ENCODE measurements around the gene NDUFS6.
A peak's percentile ranks its signal among the peaks of the same experiment; 100 is the strongest.

The NDUFS6 gene

GRCh38 chr5:1801967-1802295, 724 bp downstream of the NDUFS6 start:
- Histone ChIP-seq H3K4me3 (ENCODE audit: low read length) (peak overlapping the region; percentile 99), H3K27me3 (ENCODE audit: control insufficient read depth, insufficient read depth, low read length) (no peaks in the 10 kb centered on the region), H3K9ac (ENCODE audit: low read depth, low read length) (peak overlapping the region; percentile 97), H3K4me2 (ENCODE audit: low read length) (peak overlapping the region; percentile 96), H3K4me1 (ENCODE audit: control insufficient read depth, insufficient read depth, low read length) (peaks cover 32% of the 10 kb centered on the region), H3K36me3 (ENCODE audit: insufficient read depth, low read length) (peaks cover 61% of the 10 kb centered on the region), H3K9me3 (replicated peaks; ENCODE audit: low read length) (no peaks in the 10 kb centered on the region)

DNA sequence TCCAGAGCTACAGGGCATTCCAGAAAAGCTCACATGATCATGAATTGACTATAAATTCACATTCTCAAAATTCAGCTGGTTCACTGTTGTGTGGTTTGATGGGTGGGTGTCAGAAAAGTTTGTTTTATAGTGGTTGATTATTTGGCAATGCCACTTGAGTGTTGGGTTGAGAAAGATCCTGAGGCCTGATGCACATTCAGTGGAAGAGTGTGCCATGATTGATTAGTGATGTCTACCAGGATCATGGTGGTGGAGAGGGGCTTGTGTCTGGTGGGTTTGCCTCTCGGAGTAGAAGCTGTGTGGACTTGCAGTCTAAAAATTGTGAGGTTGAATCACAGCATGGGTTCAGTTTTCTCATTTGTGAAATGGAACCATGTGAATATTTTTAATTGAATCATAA, 2.0 kb downstream of the NDUFS6 start:
- Histone ChIP-seq H3K4me2 (ENCODE audit: low read length) (no peak overlapping the region), H3K36me3 (ENCODE audit: insufficient read depth, low read length) (peaks cover 59% of the 10 kb centered on the region), H3K27me3 (ENCODE audit: control insufficient read depth, insufficient read depth, low read length) (no peaks in the 10 kb centered on the region), H3K4me3 (ENCODE audit: low read length) (no peak overlapping the region), H3K9ac (ENCODE audit: low read depth, low read length) (no peak overlapping the region), H3K9me3 (replicated peaks; ENCODE audit: low read length) (no peaks in the 10 kb centered on the region), H3K4me1 (ENCODE audit: control insufficient read depth, insufficient read depth, low read length) (peaks cover 21% of the 10 kb centered on the region)

DNA sequence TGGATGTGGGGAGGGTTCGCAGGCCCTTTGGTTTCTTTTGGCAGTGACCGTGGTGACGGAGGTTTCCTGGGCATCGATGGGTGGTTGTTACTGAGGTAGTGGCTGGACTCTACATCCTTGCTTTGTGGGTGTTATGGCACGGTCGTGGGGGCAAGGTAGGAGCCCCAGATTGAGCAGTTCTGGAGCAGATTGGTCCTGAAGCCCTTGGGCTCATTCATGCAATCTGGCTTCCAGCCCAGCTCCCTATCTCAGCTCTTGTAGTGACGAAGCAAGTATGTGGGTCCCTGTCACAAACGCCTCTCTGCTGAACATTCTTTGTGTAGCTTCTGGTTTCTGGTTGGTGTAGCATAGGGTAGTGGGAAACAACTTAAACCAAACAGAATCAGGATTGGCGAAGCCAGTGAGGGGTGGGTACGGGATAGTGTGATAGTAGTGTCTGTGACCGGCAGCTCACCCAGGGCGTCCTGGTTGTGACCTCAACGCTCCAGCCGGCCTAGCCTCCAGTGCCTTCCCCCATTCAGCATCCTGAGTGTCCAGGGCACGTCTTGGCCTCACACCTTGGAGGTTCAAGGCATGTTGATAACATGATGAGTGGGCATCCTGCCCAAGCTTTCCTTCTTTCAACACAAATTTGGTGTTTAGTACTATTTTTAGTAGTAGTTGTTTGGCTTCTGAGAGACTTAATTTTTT, 2.9 kb downstream of the NDUFS6 start:
- Histone ChIP-seq H3K36me3 (ENCODE audit: insufficient read depth, low read length) (peaks cover 57% of the 10 kb centered on the region), H3K4me1 (ENCODE audit: control insufficient read depth, insufficient read depth, low read length) (peaks cover 14% of the 10 kb centered on the region)

DNA sequence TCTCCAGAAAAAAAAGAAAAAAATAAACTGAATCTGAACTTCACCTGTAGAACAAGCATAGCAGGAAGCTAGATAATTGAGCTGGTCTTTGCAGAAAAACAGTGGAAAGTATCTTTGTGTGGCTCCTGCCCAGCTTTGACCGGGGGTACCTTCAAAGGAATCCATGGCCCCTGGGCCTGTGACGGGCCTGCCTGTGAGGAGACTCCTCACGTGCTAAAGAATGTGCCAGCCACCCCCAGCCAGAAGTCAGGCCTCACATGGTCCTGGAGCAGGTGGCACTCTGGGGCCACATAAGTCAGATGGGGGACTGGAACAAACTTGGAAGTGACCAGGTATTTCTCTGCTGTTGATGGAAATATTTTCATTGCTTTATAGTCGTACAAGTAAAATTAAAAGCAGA, 4.1 kb downstream of the NDUFS6 start:
- Histone ChIP-seq H3K4me2 (ENCODE audit: low read length) (no peak overlapping the region), H3K4me1 (ENCODE audit: control insufficient read depth, insufficient read depth, low read length) (peaks cover 10% of the 10 kb centered on the region), H3K9me3 (replicated peaks; ENCODE audit: low read length) (no peaks in the 10 kb centered on the region), H3K27me3 (ENCODE audit: control insufficient read depth, insufficient read depth, low read length) (no peaks in the 10 kb centered on the region), H3K9ac (ENCODE audit: low read depth, low read length) (no peak overlapping the region), H3K36me3 (ENCODE audit: insufficient read depth, low read length) (peaks cover 67% of the 10 kb centered on the region), H3K4me3 (ENCODE audit: low read length) (no peak overlapping the region)

More for the DNA sequence above, 2.9 kb downstream of the NDUFS6 start:
- Histone ChIP-seq H3K4me2 (ENCODE audit: low read length) (no peak overlapping the region), H3K9ac (ENCODE audit: low read depth, low read length) (no peak overlapping the region), H3K9me3 (replicated peaks; ENCODE audit: low read length) (no peaks in the 10 kb centered on the region), H3K4me3 (ENCODE audit: low read length) (no peak overlapping the region), H3K27me3 (ENCODE audit: control insufficient read depth, insufficient read depth, low read length) (no peaks in the 10 kb centered on the region)

DNA sequence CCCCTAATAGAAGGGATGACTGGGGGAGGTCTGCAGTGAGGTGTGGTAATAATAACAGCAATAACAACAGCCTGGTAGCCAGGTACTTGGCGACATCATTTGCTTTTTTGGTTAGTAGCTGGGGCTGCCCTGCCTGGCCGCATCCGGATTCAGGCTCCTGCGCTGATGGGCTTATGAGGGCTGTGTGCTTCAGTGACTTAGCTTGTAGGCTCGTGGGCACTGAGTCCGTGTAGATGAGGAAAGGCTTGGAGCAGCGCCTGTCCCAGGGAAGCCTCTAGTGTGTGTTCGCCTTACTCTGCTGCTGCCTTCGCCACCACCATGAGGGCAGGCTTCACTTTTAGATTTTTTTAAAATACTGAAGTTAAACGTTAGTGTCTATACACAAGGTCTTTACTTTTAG, 4.5 kb downstream of the NDUFS6 start:
- Histone ChIP-seq H3K9me3 (replicated peaks; ENCODE audit: low read length) (no peaks in the 10 kb centered on the region), H3K4me2 (ENCODE audit: low read length) (no peak overlapping the region), H3K27me3 (ENCODE audit: control insufficient read depth, insufficient read depth, low read length) (no peaks in the 10 kb centered on the region), H3K9ac (ENCODE audit: low read depth, low read length) (no peak overlapping the region), H3K4me3 (ENCODE audit: low read length) (no peak overlapping the region), H3K4me1 (ENCODE audit: control insufficient read depth, insufficient read depth, low read length) (peaks cover 6% of the 10 kb centered on the region), H3K36me3 (ENCODE audit: insufficient read depth, low read length) (peaks cover 68% of the 10 kb centered on the region)

DNA sequence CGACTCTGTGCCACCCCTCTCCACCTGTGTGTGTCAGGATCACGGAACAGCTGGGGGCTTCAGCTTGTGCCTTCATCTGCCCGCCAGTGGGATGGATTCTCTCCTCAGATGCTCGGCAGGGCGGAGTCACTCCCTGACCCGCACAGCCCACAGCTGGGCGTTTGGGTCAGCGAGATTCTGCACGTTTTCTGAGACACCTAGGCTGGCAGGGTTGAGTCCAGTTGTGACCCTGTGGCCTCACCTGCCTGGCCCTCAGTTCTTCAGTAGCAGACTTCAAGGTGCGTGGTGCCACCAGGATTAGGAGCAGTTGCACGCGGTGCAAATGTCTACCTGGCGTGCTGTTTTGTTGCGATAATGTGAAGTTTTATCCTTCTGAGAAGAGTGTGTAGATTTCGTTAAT, 5.0 kb downstream of the NDUFS6 start:
- Histone ChIP-seq H3K27me3 (ENCODE audit: control insufficient read depth, insufficient read depth, low read length) (no peaks in the 10 kb centered on the region), H3K36me3 (ENCODE audit: insufficient read depth, low read length) (peaks cover 68% of the 10 kb centered on the region), H3K9ac (ENCODE audit: low read depth, low read length) (no peak overlapping the region), H3K4me3 (ENCODE audit: low read length) (no peak overlapping the region), H3K4me1 (ENCODE audit: control insufficient read depth, insufficient read depth, low read length) (peaks cover 4% of the 10 kb centered on the region), H3K4me2 (ENCODE audit: low read length) (no peak overlapping the region), H3K9me3 (replicated peaks; ENCODE audit: low read length) (no peaks in the 10 kb centered on the region)

- Histone ChIP-seq H3K9me3 (replicated peaks; ENCODE audit: low read length) (no peaks in the 10 kb centered on the region), H3K36me3 (ENCODE audit: insufficient read depth, low read length) (peaks cover 75% of the 10 kb centered on the region), H3K4me3 (ENCODE audit: low read length) (no peak overlapping the region), H3K27me3 (ENCODE audit: control insufficient read depth, insufficient read depth, low read length) (no peaks in the 10 kb centered on the region), H3K4me2 (ENCODE audit: low read length) (no peak overlapping the region), H3K9ac (ENCODE audit: low read depth, low read length) (no peak overlapping the region), H3K4me1 (ENCODE audit: control insufficient read depth, insufficient read depth, low read length) (peaks cover 2% of the 10 kb centered on the region)
Observed at GRCh38 chr5:1806974-1807373, 5.8 kb downstream of the NDUFS6 start.

- H3K27me3 ChIP-seq (ENCODE audit: control insufficient read depth, insufficient read depth, low read length), result no peaks in the 10 kb centered on the region
- H3K9me3 ChIP-seq (replicated peaks; ENCODE audit: low read length), result no peaks in the 10 kb centered on the region
- no peak overlapping the region for H3K4me3 ChIP-seq (ENCODE audit: low read length)
- no peaks in the 10 kb centered on the region for H3K4me1 ChIP-seq (ENCODE audit: control insufficient read depth, insufficient read depth, low read length)
- no peak overlapping the region for H3K4me2 ChIP-seq (ENCODE audit: low read length)
- H3K36me3 ChIP-seq (ENCODE audit: insufficient read depth, low read length), result peaks cover 79% of the 10 kb centered on the region
- H3K9ac ChIP-seq (ENCODE audit: low read depth, low read length), result no peak overlapping the region
Observed at GRCh38 chr5:1807451-1808185, 6.4 kb downstream of the NDUFS6 start.

GRCh38 chr5:1808439-1808838, 7.2 kb downstream of the NDUFS6 start:
- no peaks in the 10 kb centered on the region for H3K4me1 ChIP-seq (ENCODE audit: control insufficient read depth, insufficient read depth, low read length)
- H3K9me3 ChIP-seq (replicated peaks; ENCODE audit: low read length), result no peaks in the 10 kb centered on the region
- no peaks in the 10 kb centered on the region for H3K27me3 ChIP-seq (ENCODE audit: control insufficient read depth, insufficient read depth, low read length)
- no peak overlapping the region for H3K9ac ChIP-seq (ENCODE audit: low read depth, low read length)
- H3K4me3 ChIP-seq (ENCODE audit: low read length), result no peak overlapping the region
- H3K36me3 ChIP-seq (ENCODE audit: insufficient read depth, low read length), result peaks cover 76% of the 10 kb centered on the region
- H3K4me2 ChIP-seq (ENCODE audit: low read length), result no peak overlapping the region

DNA sequence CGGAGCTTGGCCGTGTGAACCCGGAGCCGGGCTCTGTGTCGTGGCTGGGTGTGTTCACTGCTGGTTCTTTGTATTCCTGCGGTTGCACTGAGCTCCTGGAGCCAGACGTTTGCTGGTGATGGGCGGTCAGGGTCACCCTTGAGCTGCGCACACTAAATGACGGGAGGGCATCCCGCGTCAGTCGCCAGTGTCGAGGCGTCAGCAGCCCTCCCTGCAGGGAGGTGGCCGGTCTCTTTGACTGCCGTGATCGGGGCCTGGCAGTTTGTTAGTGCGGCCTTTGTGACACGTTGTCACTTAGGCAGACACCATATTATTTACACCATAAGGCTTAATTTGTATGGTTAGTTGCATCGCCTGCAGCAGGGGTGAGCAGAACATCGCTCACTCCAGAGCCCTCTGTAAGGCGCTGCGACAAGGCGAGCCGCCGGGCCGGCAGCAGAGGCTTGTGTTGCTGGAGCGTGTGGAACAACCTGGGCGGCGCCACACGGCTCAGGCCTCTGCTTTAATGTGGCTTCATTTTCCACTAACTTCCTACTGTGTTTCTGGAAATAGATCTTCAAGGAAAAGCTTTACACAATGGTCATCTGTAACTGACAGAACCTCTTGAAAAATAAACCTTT, 8.3 kb downstream of the NDUFS6 start:
- Histone ChIP-seq H3K36me3 (ENCODE audit: insufficient read depth, low read length) (peaks cover 76% of the 10 kb centered on the region), H3K4me1 (ENCODE audit: control insufficient read depth, insufficient read depth, low read length) (no peaks in the 10 kb centered on the region), H3K4me2 (ENCODE audit: low read length) (no peak overlapping the region), H3K27me3 (ENCODE audit: control insufficient read depth, insufficient read depth, low read length) (no peaks in the 10 kb centered on the region), H3K9me3 (replicated peaks; ENCODE audit: low read length) (no peaks in the 10 kb centered on the region), H3K4me3 (ENCODE audit: low read length) (no peak overlapping the region), H3K9ac (ENCODE audit: low read depth, low read length) (no peak overlapping the region)

GRCh38 chr5:1810581-1811101, 9.4 kb downstream of the NDUFS6 start:
- H3K9ac ChIP-seq (ENCODE audit: low read depth, low read length), result no peak overlapping the region
- no peaks in the 10 kb centered on the region for H3K27me3 ChIP-seq (ENCODE audit: control insufficient read depth, insufficient read depth, low read length)
- no peak overlapping the region for H3K4me3 ChIP-seq (ENCODE audit: low read length)
- no peaks in the 10 kb centered on the region for H3K9me3 ChIP-seq (replicated peaks; ENCODE audit: low read length)
- no peak overlapping the region for H3K4me2 ChIP-seq (ENCODE audit: low read length)
- peaks cover 74% of the 10 kb centered on the region for H3K36me3 ChIP-seq (ENCODE audit: insufficient read depth, low read length)
- H3K4me1 ChIP-seq (ENCODE audit: control insufficient read depth, insufficient read depth, low read length), result no peaks in the 10 kb centered on the region
